Chondrocyte (in vitro differentiated cells): Measurements from ENCODE around the gene USP15. TPM values are rescaled to one million over a fixed set of nuclear protein-coding genes. Genes with fewer than 3 reads are reported as not detected.
"Not testable (repeated sequence)": the region's sequence is repeated elsewhere in the genome, so short reads cannot be mapped to it uniquely, and the experiment has no call there.

Experiments
- DNase-seq: peaks from one replicate; pipeline ENCODE4 v3.0.0; 2021; ENCODE audit warnings: mixed read lengths, low spot score
- H3K27ac Mint-ChIP-seq: one replicate; pipeline ENCODE4 v1.8.0; 2021; ENCODE audit warnings: mild to moderate bottlenecking, moderate library complexity, mixed read lengths; ENCODE audit not compliant: unreplicated experiment
- H3K27me3 Mint-ChIP-seq: 2 replicates; pipeline ENCODE4 v1.8.0; 2021; ENCODE audit warnings: low read depth, mixed read lengths
- H3K36me3 Mint-ChIP-seq: 2 replicates; pipeline ENCODE4 v1.8.0; 2021; ENCODE audit warnings: low read depth, mixed read lengths
- H3K4me1 Mint-ChIP-seq: 2 replicates; pipeline ENCODE4 v1.8.0; 2021; ENCODE audit warnings: low read depth, mild to moderate bottlenecking, mixed read lengths
- H3K4me3 Mint-ChIP-seq: one replicate; pipeline ENCODE4 v1.8.0; 2021; ENCODE audit warnings: mild to moderate bottlenecking, moderate library complexity, mixed read lengths; ENCODE audit not compliant: unreplicated experiment
- H3K9me3 Mint-ChIP-seq: 2 replicates; pipeline ENCODE4 v1.8.0; 2021; ENCODE audit warnings: low read depth, mixed read lengths
- CTCF ChIP-seq: fragments of 200-600 bp; sonication (generic); IDR thresholded peaks from 2 replicates; pipeline ENCODE4 v1.5.0; 2021; ENCODE audit warnings: antibody characterized with exemption, mild to moderate bottlenecking, moderate library complexity
- total RNA-seq: library from RNA; stranded (reverse); gene quantifications from 3 replicates; pipeline ENCODE4 v1.2.1, GENCODE V29; 2021

USP15 gene
- total RNA-seq, 1 donor from 2014 or later: 48.2 TPM

- Mint-ChIP-seq H3K9me3 (peaks cover 25% of the 10 kb centered on the region), H3K27ac (no peak overlapping the region), H3K27me3 (peaks cover 5% of the 10 kb centered on the region), H3K4me3 (no peak overlapping the region), H3K4me1 (no peaks in the 10 kb centered on the region), H3K36me3 (peaks cover 6% of the 10 kb centered on the region)
- DNase-seq: no peak
- TF ChIP-seq CTCF: no peak
Observed at GRCh38 chr12:62446754-62447452, 186.7 kb downstream of the USP15 start.

- Mint-ChIP-seq H3K4me1 (no peaks in the 10 kb centered on the region), H3K4me3 (no peak overlapping the region), H3K9me3 (peaks cover 11% of the 10 kb centered on the region), H3K27me3 (peaks cover 8% of the 10 kb centered on the region), H3K27ac (no peak overlapping the region), H3K36me3 (peaks cover 1% of the 10 kb centered on the region)
- TF ChIP-seq CTCF: no peak
- DNase-seq: no peak
Observed at GRCh38 chr12:62448436-62448835, 188.2 kb downstream of the USP15 start.

GRCh38 chr12:62455429-62455828 is 195.2 kb downstream of the USP15 start:
- not testable (repeated sequence) for H3K27ac Mint-ChIP-seq, H3K27me3 Mint-ChIP-seq, H3K4me3 Mint-ChIP-seq, H3K9me3 Mint-ChIP-seq, H3K36me3 Mint-ChIP-seq, DNase-seq, H3K4me1 Mint-ChIP-seq

- Mint-ChIP-seq H3K4me1 (no peaks in the 10 kb centered on the region), H3K27ac (no peak overlapping the region), H3K36me3 (peaks cover 4% of the 10 kb centered on the region), H3K4me3 (no peak overlapping the region), H3K9me3 (peaks cover 19% of the 10 kb centered on the region), H3K27me3 (no peaks in the 10 kb centered on the region)
- no peak for DNase-seq
- TF ChIP-seq CTCF: no peak
Observed at GRCh38 chr12:62458626-62459025, 198.4 kb downstream of the USP15 start.

- H3K9me3 Mint-ChIP-seq: peaks cover 23% of the 10 kb centered on the region
- no peak overlapping the region for H3K4me3 Mint-ChIP-seq
- DNase-seq: no peak
- no peak overlapping the region for H3K27ac Mint-ChIP-seq
- H3K4me1 Mint-ChIP-seq: no peaks in the 10 kb centered on the region
- peaks cover 4% of the 10 kb centered on the region for H3K36me3 Mint-ChIP-seq
- no peaks in the 10 kb centered on the region for H3K27me3 Mint-ChIP-seq
- no peak for TF ChIP-seq CTCF
Observed at GRCh38 chr12:62459976-62460375, 199.8 kb downstream of the USP15 start.

GRCh38 chr12:62461171-62461837 is 201.1 kb downstream of the USP15 start:
- peaks cover 23% of the 10 kb centered on the region for H3K9me3 Mint-ChIP-seq
- not testable (repeated sequence) for H3K36me3 Mint-ChIP-seq, DNase-seq, H3K27me3 Mint-ChIP-seq, H3K27ac Mint-ChIP-seq, H3K4me3 Mint-ChIP-seq
- peaks cover 10% of the 10 kb centered on the region for H3K4me1 Mint-ChIP-seq

GRCh38 chr12:62463252-62463651 is 203.0 kb downstream of the USP15 start:
- not testable (repeated sequence) for DNase-seq, H3K27ac Mint-ChIP-seq, H3K4me3 Mint-ChIP-seq, H3K36me3 Mint-ChIP-seq, H3K27me3 Mint-ChIP-seq
- H3K9me3 Mint-ChIP-seq: peaks cover 23% of the 10 kb centered on the region
- H3K4me1 Mint-ChIP-seq: peaks cover 18% of the 10 kb centered on the region
